GM21528 (cell line): ENCODE measurements around the gene YY1.
"Not testable (repeated sequence)": the region's sequence is repeated elsewhere in the genome, so short reads cannot be mapped to it uniquely, and the experiment has no call there.

Experiments
- ATAC-seq: cut with Tn5 transposase; IDR thresholded peaks from one replicate; pipeline ENCODE4 v1.9.1; 2021; ENCODE audit warnings: mild to moderate bottlenecking, moderate library complexity; ENCODE audit not compliant: unreplicated experiment, low FRiP score

The YY1 gene

GRCh38 chr14:100294213-100294962 lies 55.4 kb downstream of the YY1 start:
- no peak for ATAC-seq

GRCh38 chr14:100294963-100295330 lies 56.0 kb downstream of the YY1 start:
- ATAC-seq, result no peak

GRCh38 chr14:100295376-100296105 lies 56.6 kb downstream of the YY1 start:
- no peak for ATAC-seq

GRCh38 chr14:100296106-100296651 lies 57.2 kb downstream of the YY1 start:
- no peak for ATAC-seq

- not testable (repeated sequence) for ATAC-seq
Observed at GRCh38 chr14:100296729-100297128, 57.8 kb downstream of the YY1 start.

GRCh38 chr14:100297320-100298300 lies 58.7 kb downstream of the YY1 start:
- ATAC-seq, result peak; percentile 71

- no peak for ATAC-seq
Observed at GRCh38 chr14:100298551-100299237, 59.8 kb downstream of the YY1 start.

- no peak for ATAC-seq
Observed at GRCh38 chr14:100299238-100299560, 60.3 kb downstream of the YY1 start.

- ATAC-seq, result no peak
Observed at GRCh38 chr14:100302616-100303015, 63.7 kb downstream of the YY1 start.

- no peak for ATAC-seq
Observed at GRCh38 chr14:100303179-100303578, 64.2 kb downstream of the YY1 start.

GRCh38 chr14:100303925-100304324 lies 65.0 kb downstream of the YY1 start:
- no peak for ATAC-seq

- ATAC-seq, result no peak
Observed at GRCh38 chr14:100304825-100305323, 65.9 kb downstream of the YY1 start.

GRCh38 chr14:100305324-100306100 lies 66.6 kb downstream of the YY1 start:
- no peak for ATAC-seq

GRCh38 chr14:100306101-100306997 lies 67.4 kb downstream of the YY1 start, which contains the start of gene SLC25A29:
Gene SLC25A29, minus strand, starts transcription at chr14:100306444. Its CDS starts 212 bp downstream, at chr14:100306232.
- peak; percentile 88 for ATAC-seq

- peak; percentile 12 for ATAC-seq
Observed at GRCh38 chr14:100306998-100307765, 68.2 kb downstream of the YY1 start.

GRCh38 chr14:100307766-100308426 lies 69.0 kb downstream of the YY1 start:
- no peak for ATAC-seq

GRCh38 chr14:100308427-100308792 lies 69.5 kb downstream of the YY1 start:
- not testable (repeated sequence) for ATAC-seq
